HEK293 (cell line): ENCODE data around the gene CPNE2.

Source experiments
- GFI1B ChIP-seq: fragments of 450-650 bp; formaldehyde crosslinking; IDR thresholded peaks from 2 replicates; pipeline ENCODE4 v1.5.1; 2016; ENCODE audit warnings: missing biosample characterization, missing genetic modification characterization
- MZF1 ChIP-seq: fragments of 450-650 bp; formaldehyde crosslinking; IDR thresholded peaks from 2 replicates; pipeline ENCODE4 v1.5.1; 2017; ENCODE audit warnings: missing biosample characterization, missing genetic modification characterization, borderline replicate concordance
- ZBTB17 ChIP-seq: fragments of 450-650 bp; formaldehyde crosslinking; IDR thresholded peaks from 2 replicates; pipeline ENCODE4 v1.5.1; 2016; ENCODE audit warnings: missing biosample characterization, missing genetic modification characterization
- ZBTB8A ChIP-seq: fragments of 450-650 bp; formaldehyde crosslinking; IDR thresholded peaks from 2 replicates; pipeline ENCODE4 v1.5.1; 2016; ENCODE audit warnings: missing biosample characterization, missing genetic modification characterization
- ZIC2 ChIP-seq: fragments of 450-650 bp; formaldehyde crosslinking; IDR thresholded peaks from 2 replicates; pipeline ENCODE4 v1.5.1; 2016; ENCODE audit warnings: missing biosample characterization, missing genetic modification characterization
- ZNF121 ChIP-seq: fragments of 450-650 bp; formaldehyde crosslinking; IDR thresholded peaks from 2 replicates; pipeline ENCODE4 v1.5.1; 2016; ENCODE audit warnings: missing biosample characterization, missing genetic modification characterization
- ZNF133 ChIP-seq: fragments of 450-650 bp; formaldehyde crosslinking; IDR thresholded peaks from 2 replicates; pipeline ENCODE4 v1.5.1; 2016; ENCODE audit warnings: missing biosample characterization, missing genetic modification characterization
- ZNF169 ChIP-seq: fragments of 450-650 bp; formaldehyde crosslinking; IDR thresholded peaks from 2 replicates; pipeline ENCODE4 v1.5.1; 2016; ENCODE audit warnings: missing biosample characterization, missing genetic modification characterization
- ZNF19 ChIP-seq: fragments of 450-650 bp; formaldehyde crosslinking; IDR thresholded peaks from 2 replicates; pipeline ENCODE4; 2016; ENCODE audit warnings: missing biosample characterization, missing genetic modification characterization, low read depth
- ZNF274 ChIP-seq, 2 experiments: fragments of 200-500 bp in 1 of 2; fragments of 450-650 bp in 1 of 2; sonication (Bioruptor generic) in 1 of 2; formaldehyde crosslinking in 1 of 2; IDR thresholded peaks; 2 replicates each; pipeline versions ENCODE4 v1.5.1 to v1.6.1; 2014 to 2016; ENCODE audit warnings: borderline replicate concordance in 1 of 2, inconsistent platforms in 1 of 2, low read length in 1 of 2, missing biosample characterization in 1 of 2, missing genetic modification characterization in 1 of 2
- ZNF324 ChIP-seq: fragments of 450-650 bp; formaldehyde crosslinking; IDR thresholded peaks from 2 replicates; pipeline ENCODE4 v1.5.1; 2016; ENCODE audit warnings: missing biosample characterization, missing genetic modification characterization
- ZNF354C ChIP-seq: fragments of 450-650 bp; formaldehyde crosslinking; IDR thresholded peaks from 2 replicates; pipeline ENCODE4 v1.5.1; 2016; ENCODE audit warnings: missing biosample characterization, missing genetic modification characterization, low read depth, borderline replicate concordance
- ZNF394 ChIP-seq: fragments of 450-650 bp; formaldehyde crosslinking; IDR thresholded peaks from 2 replicates; pipeline ENCODE4 v1.5.1; 2016; ENCODE audit warnings: missing biosample characterization, missing genetic modification characterization, mild to moderate bottlenecking, moderate library complexity, borderline replicate concordance
- ZNF521 ChIP-seq: fragments of 450-650 bp; formaldehyde crosslinking; IDR thresholded peaks from 2 replicates; pipeline ENCODE4 v1.5.1; 2017; ENCODE audit warnings: missing biosample characterization, mild to moderate bottlenecking, missing genetic modification characterization
- ZNF548 ChIP-seq: fragments of 450-650 bp; formaldehyde crosslinking; IDR thresholded peaks from 2 replicates; pipeline ENCODE4 v1.5.1; 2016; ENCODE audit warnings: missing biosample characterization, missing genetic modification characterization
- ZNF560 ChIP-seq: fragments of 450-650 bp; formaldehyde crosslinking; IDR thresholded peaks from 2 replicates; pipeline ENCODE4 v1.5.1; 2017; ENCODE audit warnings: missing biosample characterization, missing genetic modification characterization, borderline replicate concordance
- ZNF585B ChIP-seq: fragments of 450-650 bp; formaldehyde crosslinking; IDR thresholded peaks from 2 replicates; pipeline ENCODE4 v1.5.1; 2016; ENCODE audit warnings: missing biosample characterization, missing genetic modification characterization
- ZNF610 ChIP-seq: fragments of 450-650 bp; formaldehyde crosslinking; IDR thresholded peaks from 2 replicates; pipeline ENCODE4 v1.5.1; 2016; ENCODE audit warnings: missing biosample characterization, missing genetic modification characterization, borderline replicate concordance
- ZNF658 ChIP-seq: fragments of 450-650 bp; formaldehyde crosslinking; IDR thresholded peaks from 2 replicates; pipeline ENCODE4; 2016; ENCODE audit warnings: missing biosample characterization, missing genetic modification characterization
- ZNF830 ChIP-seq: fragments of 450-650 bp; IDR thresholded peaks from 2 replicates; pipeline ENCODE4 v1.5.0; 2018; ENCODE audit warnings: missing biosample characterization, missing genetic modification characterization, low read depth, mild to moderate bottlenecking, moderate library complexity
- ZSCAN16 ChIP-seq: fragments of 450-650 bp; formaldehyde crosslinking; IDR thresholded peaks from 2 replicates; pipeline ENCODE4 v1.5.1; 2016; ENCODE audit warnings: missing biosample characterization, missing genetic modification characterization
- TF ChIP-seq, protein P1 (sequence below): fragments of 450-650 bp; IDR thresholded peaks from 2 replicates; pipeline ENCODE4 v1.5.1; 2018; ENCODE audit warnings: missing biosample characterization, missing genetic modification characterization
- TF ChIP-seq, protein P2 (sequence below): fragments of 450-650 bp; formaldehyde crosslinking; IDR thresholded peaks from 2 replicates; pipeline ENCODE4 v1.5.1; 2016; ENCODE audit warnings: missing biosample characterization, missing genetic modification characterization
- TF ChIP-seq, protein P3 (sequence below): fragments of 450-650 bp; formaldehyde crosslinking; IDR thresholded peaks from 2 replicates; pipeline ENCODE4 v1.5.1; 2017; ENCODE audit warnings: missing biosample characterization, missing genetic modification characterization
- TF ChIP-seq, protein P4 (sequence below): fragments of 450-650 bp; formaldehyde crosslinking; IDR thresholded peaks from 2 replicates; pipeline ENCODE4 v1.5.1; 2016; ENCODE audit warnings: missing biosample characterization, missing genetic modification characterization
- TF ChIP-seq, protein P5 (sequence below): fragments of 450-650 bp; formaldehyde crosslinking; IDR thresholded peaks from 2 replicates; pipeline ENCODE4 v1.5.1; 2016; ENCODE audit warnings: missing biosample characterization, missing genetic modification characterization
- TF ChIP-seq, protein P6 (sequence below): fragments of 450-650 bp; formaldehyde crosslinking; IDR thresholded peaks from 2 replicates; pipeline ENCODE4 v1.5.1; 2016; ENCODE audit warnings: missing biosample characterization, missing genetic modification characterization
- TF ChIP-seq, protein P7 (sequence below): fragments of 450-650 bp; formaldehyde crosslinking; IDR thresholded peaks from 2 replicates; pipeline ENCODE4 v1.5.1; 2016; ENCODE audit warnings: missing biosample characterization, missing genetic modification characterization

Gene CPNE2

DNA sequence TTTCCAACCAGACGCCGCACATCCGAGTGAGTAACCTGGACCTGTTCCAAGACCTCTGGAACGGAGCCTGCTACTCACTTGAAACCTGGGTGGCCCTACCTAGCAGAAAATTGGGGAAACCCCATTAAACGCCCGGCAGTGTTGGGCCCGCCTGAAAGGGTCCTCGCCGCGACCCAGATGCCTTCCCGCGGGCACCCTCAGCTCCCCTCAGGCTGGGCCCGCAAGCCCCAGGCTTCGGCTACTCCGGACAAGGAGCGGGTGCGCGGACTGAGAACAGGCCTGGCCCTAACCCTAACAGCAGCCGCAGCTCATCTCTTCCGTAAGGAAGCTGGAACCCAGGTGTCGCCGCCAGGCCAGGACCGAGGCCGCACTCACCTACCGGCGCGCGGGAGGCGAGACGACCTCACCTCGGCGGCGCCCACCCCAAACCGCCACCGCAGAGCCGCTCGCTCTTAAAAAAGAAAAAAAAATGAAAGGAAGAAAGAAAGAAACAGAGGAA, 93.1 kb downstream of the CPNE2 start (continued):
- TF ChIP-seq ZNF394, result peak; percentile 39; the same call in 1 of the 2 replicates
- TF ChIP-seq ZNF610 (tag by site-specific recombination), result no peak
- TF ChIP-seq ZBTB17 (tag by site-specific recombination), result no peak
- TF ChIP-seq ZNF169, result no peak
- TF ChIP-seq GFI1B, result no peak
- TF ChIP-seq, protein P1, sequence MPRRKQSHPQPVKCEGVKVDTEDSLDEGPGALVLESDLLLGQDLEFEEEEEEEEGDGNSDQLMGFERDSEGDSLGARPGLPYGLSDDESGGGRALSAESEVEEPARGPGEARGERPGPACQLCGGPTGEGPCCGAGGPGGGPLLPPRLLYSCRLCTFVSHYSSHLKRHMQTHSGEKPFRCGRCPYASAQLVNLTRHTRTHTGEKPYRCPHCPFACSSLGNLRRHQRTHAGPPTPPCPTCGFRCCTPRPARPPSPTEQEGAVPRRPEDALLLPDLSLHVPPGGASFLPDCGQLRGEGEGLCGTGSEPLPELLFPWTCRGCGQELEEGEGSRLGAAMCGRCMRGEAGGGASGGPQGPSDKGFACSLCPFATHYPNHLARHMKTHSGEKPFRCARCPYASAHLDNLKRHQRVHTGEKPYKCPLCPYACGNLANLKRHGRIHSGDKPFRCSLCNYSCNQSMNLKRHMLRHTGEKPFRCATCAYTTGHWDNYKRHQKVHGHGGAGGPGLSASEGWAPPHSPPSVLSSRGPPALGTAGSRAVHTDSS (tag by site-specific recombination), result no peak
- TF ChIP-seq, protein P2, sequence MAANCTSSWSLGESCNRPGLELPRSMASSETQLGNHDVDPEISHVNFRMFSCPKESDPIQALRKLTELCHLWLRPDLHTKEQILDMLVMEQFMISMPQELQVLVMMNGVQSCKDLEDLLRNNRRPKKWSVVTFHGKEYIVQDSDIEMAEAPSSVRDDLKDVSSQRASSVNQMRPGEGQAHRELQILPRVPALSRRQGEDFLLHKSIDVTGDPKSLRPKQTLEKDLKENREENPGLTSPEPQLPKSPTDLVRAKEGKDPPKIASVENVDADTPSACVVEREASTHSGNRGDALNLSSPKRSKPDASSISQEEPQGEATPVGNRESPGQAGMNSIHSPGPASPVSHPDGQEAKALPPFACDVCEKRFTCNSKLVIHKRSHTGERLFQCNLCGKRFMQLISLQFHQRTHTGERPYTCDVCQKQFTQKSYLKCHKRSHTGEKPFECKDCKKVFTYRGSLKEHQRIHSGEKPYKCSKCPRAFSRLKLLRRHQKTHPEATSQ (tag by site-specific recombination), result peak; percentile 18; the same call in 1 of the 2 replicates
- TF ChIP-seq, protein P3, sequence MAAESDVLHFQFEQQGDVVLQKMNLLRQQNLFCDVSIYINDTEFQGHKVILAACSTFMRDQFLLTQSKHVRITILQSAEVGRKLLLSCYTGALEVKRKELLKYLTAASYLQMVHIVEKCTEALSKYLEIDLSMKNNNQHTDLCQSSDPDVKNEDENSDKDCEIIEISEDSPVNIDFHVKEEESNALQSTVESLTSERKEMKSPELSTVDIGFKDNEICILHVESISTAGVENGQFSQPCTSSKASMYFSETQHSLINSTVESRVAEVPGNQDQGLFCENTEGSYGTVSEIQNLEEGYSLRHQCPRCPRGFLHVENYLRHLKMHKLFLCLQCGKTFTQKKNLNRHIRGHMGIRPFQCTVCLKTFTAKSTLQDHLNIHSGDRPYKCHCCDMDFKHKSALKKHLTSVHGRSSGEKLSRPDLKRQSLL, result no peak
- TF ChIP-seq MZF1 (tag by site-specific recombination), result no peak
- no peak for TF ChIP-seq ZNF585B (tag by site-specific recombination)
- TF ChIP-seq, protein P4, sequence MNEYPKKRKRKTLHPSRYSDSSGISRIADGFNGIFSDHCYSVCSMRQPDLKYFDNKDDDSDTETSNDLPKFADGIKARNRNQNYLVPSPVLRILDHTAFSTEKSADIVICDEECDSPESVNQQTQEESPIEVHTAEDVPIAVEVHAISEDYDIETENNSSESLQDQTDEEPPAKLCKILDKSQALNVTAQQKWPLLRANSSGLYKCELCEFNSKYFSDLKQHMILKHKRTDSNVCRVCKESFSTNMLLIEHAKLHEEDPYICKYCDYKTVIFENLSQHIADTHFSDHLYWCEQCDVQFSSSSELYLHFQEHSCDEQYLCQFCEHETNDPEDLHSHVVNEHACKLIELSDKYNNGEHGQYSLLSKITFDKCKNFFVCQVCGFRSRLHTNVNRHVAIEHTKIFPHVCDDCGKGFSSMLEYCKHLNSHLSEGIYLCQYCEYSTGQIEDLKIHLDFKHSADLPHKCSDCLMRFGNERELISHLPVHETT (tag by site-specific recombination), result 0 out of 2 replicates have a peak, but pooled peaks have one; percentile 41
- TF ChIP-seq ZNF133, result no peak
- TF ChIP-seq ZSCAN16 (tag by site-specific recombination), result no peak
- TF ChIP-seq ZNF121 (tag by site-specific recombination), result no peak
- TF ChIP-seq ZNF560 (tag by site-specific recombination), result no peak
- TF ChIP-seq, protein P5, sequence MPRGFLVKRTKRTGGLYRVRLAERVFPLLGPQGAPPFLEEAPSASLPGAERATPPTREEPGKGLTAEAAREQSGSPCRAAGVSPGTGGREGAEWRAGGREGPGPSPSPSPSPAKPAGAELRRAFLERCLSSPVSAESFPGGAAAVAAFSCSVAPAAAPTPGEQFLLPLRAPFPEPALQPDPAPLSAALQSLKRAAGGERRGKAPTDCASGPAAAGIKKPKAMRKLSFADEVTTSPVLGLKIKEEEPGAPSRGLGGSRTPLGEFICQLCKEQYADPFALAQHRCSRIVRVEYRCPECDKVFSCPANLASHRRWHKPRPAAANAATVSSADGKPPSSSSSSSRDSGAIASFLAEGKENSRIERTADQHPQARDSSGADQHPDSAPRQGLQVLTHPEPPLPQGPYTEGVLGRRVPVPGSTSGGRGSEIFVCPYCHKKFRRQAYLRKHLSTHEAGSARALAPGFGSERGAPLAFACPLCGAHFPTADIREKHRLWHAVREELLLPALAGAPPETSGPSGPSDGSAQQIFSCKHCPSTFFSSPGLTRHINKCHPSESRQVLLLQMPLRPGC (tag by site-specific recombination), result no peak
- TF ChIP-seq ZIC2, result no peak
- TF ChIP-seq, protein P6, sequence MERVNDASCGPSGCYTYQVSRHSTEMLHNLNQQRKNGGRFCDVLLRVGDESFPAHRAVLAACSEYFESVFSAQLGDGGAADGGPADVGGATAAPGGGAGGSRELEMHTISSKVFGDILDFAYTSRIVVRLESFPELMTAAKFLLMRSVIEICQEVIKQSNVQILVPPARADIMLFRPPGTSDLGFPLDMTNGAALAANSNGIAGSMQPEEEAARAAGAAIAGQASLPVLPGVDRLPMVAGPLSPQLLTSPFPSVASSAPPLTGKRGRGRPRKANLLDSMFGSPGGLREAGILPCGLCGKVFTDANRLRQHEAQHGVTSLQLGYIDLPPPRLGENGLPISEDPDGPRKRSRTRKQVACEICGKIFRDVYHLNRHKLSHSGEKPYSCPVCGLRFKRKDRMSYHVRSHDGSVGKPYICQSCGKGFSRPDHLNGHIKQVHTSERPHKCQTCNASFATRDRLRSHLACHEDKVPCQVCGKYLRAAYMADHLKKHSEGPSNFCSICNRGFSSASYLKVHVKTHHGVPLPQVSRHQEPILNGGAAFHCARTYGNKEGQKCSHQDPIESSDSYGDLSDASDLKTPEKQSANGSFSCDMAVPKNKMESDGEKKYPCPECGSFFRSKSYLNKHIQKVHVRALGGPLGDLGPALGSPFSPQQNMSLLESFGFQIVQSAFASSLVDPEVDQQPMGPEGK, result no peak
- TF ChIP-seq, protein P7, sequence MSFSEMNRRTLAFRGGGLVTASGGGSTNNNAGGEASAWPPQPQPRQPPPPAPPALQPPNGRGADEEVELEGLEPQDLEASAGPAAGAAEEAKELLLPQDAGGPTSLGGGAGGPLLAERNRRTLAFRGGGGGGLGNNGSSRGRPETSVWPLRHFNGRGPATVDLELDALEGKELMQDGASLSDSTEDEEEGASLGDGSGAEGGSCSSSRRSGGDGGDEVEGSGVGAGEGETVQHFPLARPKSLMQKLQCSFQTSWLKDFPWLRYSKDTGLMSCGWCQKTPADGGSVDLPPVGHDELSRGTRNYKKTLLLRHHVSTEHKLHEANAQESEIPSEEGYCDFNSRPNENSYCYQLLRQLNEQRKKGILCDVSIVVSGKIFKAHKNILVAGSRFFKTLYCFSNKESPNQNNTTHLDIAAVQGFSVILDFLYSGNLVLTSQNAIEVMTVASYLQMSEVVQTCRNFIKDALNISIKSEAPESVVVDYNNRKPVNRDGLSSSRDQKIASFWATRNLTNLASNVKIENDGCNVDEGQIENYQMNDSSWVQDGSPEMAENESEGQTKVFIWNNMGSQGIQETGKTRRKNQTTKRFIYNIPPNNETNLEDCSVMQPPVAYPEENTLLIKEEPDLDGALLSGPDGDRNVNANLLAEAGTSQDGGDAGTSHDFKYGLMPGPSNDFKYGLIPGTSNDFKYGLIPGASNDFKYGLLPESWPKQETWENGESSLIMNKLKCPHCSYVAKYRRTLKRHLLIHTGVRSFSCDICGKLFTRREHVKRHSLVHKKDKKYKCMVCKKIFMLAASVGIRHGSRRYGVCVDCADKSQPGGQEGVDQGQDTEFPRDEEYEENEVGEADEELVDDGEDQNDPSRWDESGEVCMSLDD (tag by site-specific recombination), result no peak
- peak; percentile 69; the same call in 1 of the 2 replicates for TF ChIP-seq ZNF324 (tag by site-specific recombination)
- peak; percentile 43 for TF ChIP-seq ZBTB8A (tag by site-specific recombination)
- no peak for TF ChIP-seq ZNF521 (tag by site-specific recombination)
- TF ChIP-seq ZNF274 (IDR thresholded peaks at IDR 0.05; ENCODE audit: low read length), result no peak
- TF ChIP-seq ZNF274 (tag by site-specific recombination; IDR thresholded peaks at IDR 0.05; ENCODE audit: borderline replicate concordance), result no peak
- no peak for TF ChIP-seq ZNF830 (tag by site-specific recombination)
- TF ChIP-seq ZNF354C (tag by site-specific recombination), result no peak
- no peak for TF ChIP-seq ZNF19
- TF ChIP-seq ZNF658 (tag by site-specific recombination), result no peak
- no peak for TF ChIP-seq ZNF548 (tag by site-specific recombination)
